HG03039 (cell line): ENCODE results near the gene SPON2.
"Not testable (repeated sequence)": the region's sequence is repeated elsewhere in the genome, so short reads cannot be mapped to it uniquely, and the experiment has no call there.

Experiments used
- ATAC-seq: cut with Tn5 transposase; IDR thresholded peaks from one replicate; pipeline ENCODE4 v1.9.1; 2021; ENCODE audit warnings: mild to moderate bottlenecking, moderate library complexity; ENCODE audit not compliant: unreplicated experiment

The SPON2 gene

GRCh38 chr4:1152290-1152689, 20.1 kb downstream of the SPON2 start:
- ATAC-seq, result no peak

GRCh38 chr4:1151541-1151940, 20.8 kb downstream of the SPON2 start:
- ATAC-seq, result no peak

- no peak for ATAC-seq
Measured at GRCh38 chr4:1150875-1151274, 21.5 kb downstream of the SPON2 start.

- no peak for ATAC-seq
Measured at GRCh38 chr4:1139860-1140259, 32.5 kb downstream of the SPON2 start.

- ATAC-seq, result no peak
Measured at GRCh38 chr4:1137850-1138249, 34.5 kb downstream of the SPON2 start.

GRCh38 chr4:1137063-1137776, 35.2 kb downstream of the SPON2 start:
- ATAC-seq, result no peak

GRCh38 chr4:1136048-1136447, 36.3 kb downstream of the SPON2 start:
- no peak for ATAC-seq

- ATAC-seq, result no peak
Measured at GRCh38 chr4:1133033-1133432, 39.4 kb downstream of the SPON2 start.

GRCh38 chr4:1130316-1131186, 41.8 kb downstream of the SPON2 start:
- peak; percentile 46 for ATAC-seq

GRCh38 chr4:1126506-1126905, 45.9 kb downstream of the SPON2 start:
- ATAC-seq, result no peak

GRCh38 chr4:1125466-1125865, 46.9 kb downstream of the SPON2 start:
- ATAC-seq, result not testable (repeated sequence)

- no peak for ATAC-seq
Measured at GRCh38 chr4:1124818-1125217, 47.6 kb downstream of the SPON2 start.

GRCh38 chr4:1122505-1122904, 49.9 kb downstream of the SPON2 start:
- no peak for ATAC-seq
